Frontal cortex (tissue), 4 donors: ENCODE data around the gene ZBTB43. TPM values are rescaled to one million over a fixed set of nuclear protein-coding genes. Genes with fewer than 3 reads are reported as not detected.

Experiments
- DNase-seq, 2 donors: peaks; one replicate each; pipeline ENCODE4 v3.0.0; 2012; ENCODE audit warnings: low spot score in 2 of 2
- FAIRE-seq: peaks from 2 replicates; lab custom pipeline; 2012; peaks lifted over from hg19 to GRCh38; lab: Jason Lieb, UNC
- total RNA-seq: library from RNA; depleted of rRNA; stranded (reverse); fragments of >200 nt; gene quantifications from one replicate; pipeline ENCODE4 v1.2.3, GENCODE V29; 2014
- donor health status: control.
- donor health status: control.
- donor health status: control.

The ZBTB43 gene
- total RNA-seq, 1 donor from 2014 or later, result 19.6 TPM

DNA sequence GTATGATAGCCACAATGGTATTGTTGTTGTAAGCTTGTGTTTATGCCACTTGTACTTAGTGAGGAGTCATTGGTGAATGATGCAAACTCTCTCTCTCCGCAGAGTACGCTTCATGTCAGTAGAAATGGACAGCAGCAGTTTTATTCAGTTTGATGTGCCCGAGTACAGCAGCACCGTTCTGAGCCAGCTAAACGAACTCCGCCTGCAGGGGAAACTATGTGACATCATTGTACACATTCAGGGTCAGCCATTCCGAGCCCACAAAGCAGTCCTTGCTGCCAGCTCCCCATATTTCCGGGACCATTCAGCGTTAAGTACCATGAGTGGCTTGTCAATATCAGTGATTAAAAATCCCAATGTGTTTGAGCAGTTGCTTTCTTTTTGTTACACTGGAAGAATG, 74.4 kb downstream of the ZBTB43 start:
- DNase-seq (no peak), FAIRE-seq (no peak)

DNA sequence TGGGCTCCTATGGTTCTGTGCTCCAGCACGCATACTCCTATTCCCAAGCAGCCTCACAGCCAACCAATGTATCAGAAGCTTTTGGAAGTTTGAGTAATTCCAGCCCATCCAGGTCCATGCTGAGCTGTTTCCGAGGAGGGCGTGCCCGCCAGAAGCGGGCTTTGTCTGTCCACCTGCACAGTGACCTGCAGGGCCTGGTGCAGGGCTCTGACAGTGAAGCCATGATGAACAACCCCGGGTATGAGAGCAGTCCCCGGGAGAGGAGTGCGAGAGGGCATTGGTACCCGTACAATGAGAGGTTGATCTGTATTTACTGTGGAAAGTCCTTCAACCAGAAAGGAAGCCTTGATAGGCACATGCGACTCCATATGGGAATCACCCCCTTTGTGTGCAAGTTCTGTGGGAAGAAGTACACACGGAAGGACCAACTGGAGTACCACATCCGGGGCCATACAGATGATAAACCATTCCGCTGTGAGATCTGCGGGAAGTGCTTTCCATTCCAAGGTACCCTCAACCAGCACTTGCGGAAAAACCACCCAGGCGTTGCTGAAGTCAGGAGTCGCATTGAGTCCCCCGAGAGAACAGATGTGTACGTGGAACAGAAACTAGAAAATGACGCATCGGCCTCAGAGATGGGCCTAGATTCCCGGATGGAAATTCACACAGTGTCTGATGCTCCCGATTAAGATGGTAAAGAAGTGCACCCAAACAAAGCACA, 75.5 kb downstream of the ZBTB43 start:
- FAIRE-seq (no peak), DNase-seq (no peak)

DNA sequence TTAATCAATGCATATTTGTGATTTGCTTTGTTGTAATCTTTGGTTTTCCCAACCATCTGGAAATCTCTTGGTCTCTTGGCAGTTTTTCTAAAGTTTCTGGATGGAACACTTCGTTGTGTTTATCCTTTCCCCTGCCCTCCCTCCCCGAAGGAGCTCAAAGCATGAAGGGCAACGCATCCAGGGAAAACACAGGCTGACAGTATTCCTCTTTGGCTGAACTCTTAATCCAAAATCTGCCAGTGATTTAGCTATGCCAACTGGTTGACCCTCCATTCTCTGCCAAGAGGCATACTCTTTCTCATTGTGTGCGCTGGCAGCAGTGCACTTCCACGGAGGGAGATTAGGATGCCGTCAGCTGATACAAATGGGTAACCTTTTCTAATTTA, 76.1 kb downstream of the ZBTB43 start:
- DNase-seq, result peak; percentile 36 to 58
- no peak for FAIRE-seq

DNA sequence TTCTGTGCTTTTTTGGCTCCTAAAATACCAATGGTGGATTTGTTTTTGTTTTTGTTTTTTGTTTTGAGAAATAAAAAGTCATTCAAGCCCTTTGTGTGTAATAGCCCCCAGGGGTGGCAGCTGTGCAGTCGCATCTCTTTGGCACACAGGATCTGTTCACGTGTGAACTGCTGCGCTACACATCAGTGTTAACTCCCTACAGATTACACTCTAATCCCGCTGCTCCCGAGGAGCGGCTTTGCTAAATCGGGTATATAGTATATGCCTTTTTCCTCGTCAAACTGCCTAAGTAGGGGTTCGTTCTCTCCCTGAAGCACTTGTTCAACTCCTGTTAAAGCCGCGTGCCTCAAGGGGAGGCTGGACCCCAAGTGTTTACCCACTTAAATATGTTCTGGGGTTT, 77.9 kb downstream of the ZBTB43 start:
- FAIRE-seq (no peak), DNase-seq (no peak)

DNA sequence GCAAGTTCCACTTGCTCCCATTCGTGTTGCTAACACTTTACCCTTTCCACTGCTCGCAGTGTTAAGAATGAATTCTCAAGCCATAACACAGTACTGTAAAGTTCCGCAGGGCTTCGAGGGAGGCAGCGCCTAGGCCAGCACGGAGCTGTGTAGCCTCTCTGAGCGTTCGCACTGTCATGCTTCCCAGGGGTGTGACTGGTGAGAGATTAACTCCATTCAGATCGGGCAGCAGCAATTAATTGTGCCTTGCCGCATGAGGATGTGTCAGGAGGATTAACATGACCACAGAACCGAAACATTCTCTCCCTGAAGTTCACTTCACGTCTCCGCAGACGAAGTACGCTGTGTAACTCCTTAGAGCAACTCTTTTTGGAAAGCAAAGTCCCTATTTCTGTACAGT, 78.8 kb downstream of the ZBTB43 start:
- DNase-seq (no peak), FAIRE-seq (no peak)

DNA sequence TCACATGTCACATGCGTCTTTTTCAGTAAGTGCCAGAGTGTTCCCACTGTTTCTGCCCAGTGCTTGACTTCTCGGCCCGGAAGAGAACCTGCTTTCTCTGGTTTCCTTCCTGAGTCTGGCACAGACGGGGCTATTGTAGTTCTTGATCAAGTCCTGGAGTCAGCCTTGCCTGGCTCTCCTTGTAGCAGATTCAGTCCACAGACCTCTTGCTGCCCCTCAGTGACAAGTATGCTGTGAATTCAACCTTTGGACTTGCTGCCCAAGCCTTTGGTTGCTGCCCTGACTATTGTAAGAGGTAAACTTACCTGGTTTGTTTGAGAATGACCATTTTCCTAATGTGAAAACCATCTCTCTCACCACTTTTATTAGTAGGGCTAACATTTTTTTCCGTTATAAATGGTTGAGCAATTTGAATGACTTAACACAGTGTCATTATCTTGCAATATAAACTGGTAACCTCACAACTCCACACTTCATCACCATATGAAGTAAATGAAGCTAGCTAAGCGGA, 80.3 kb downstream of the ZBTB43 start:
- DNase-seq (no peak), FAIRE-seq (no peak)

DNA sequence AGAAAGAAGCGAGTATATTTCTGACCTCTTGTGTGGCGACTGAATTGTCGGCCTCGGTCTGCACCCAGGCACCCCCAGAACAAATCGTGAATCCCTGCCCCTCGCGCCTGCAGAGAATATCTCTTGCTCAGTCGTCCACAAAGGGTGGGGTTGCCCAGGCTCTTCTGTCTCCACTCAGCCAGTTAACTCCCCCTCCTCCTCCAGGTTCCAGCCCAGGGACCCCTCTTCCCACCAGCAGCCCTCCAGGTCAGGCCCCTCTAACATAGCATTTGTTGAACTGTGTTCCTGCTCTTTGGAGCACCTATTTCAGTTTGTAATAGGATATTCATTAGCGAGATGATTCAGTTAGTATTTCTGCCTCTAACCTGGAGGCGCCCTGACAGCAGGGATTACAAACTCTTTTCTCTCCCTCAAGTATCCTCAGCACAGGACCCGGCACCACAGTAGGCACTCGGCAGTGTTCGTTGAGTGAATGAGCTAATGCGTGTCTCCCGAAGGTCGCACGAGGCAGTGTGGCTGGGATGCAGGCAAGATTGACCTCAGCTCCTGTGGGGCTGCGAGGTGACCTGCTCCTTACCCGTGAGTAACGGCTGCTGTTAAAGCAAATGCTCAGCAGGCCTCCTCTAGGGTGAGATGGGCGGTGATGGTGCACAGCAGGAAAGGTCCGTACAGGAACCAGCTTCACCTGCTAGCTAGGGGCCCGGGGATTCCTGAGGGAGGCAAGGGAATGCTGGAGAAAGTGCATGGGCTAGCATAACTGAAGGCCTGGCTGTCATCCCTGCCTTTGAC, 81.4 kb downstream of the ZBTB43 start:
- FAIRE-seq (no peak), DNase-seq (no peak)

DNA sequence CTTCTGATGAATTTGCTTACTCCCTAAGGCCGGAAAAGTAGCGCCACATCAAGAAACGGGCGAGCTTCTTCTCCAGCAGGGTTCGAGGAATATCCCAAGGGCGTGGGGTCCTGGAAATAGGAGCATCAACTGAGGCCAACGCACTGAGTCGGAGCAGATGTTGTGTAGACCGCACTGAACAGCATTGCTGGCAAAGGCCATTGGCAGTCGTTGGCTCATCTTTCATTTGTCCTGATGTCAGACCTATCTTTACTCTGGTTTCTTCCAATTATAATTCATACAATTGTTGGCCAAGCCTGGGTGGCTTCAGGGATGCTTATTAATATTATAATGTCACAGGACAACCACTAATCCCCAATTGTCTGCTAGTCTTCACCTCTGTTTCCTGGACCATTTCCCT, 82.1 kb downstream of the ZBTB43 start:
- FAIRE-seq (no peak), DNase-seq (no peak)

Other genes starting within 250 kb of the ZBTB43 start
- under 0.01 TPM for gene LMX1B, start 191.1 kb upstream of the ZBTB43 start, total RNA-seq
- 73.8 TPM for gene ZBTB34, start 55.6 kb downstream of the ZBTB43 start, total RNA-seq
- 53.8 TPM for gene RALGPS1, start 109.7 kb downstream of the ZBTB43 start, total RNA-seq